GM18907 (cell line): ENCODE measurements around the gene DHX29.

Experiments used
- ATAC-seq: cut with Tn5 transposase; IDR thresholded peaks from one replicate; pipeline ENCODE4 v1.9.1; 2021; ENCODE audit warnings: mild to moderate bottlenecking, moderate library complexity; ENCODE audit not compliant: unreplicated experiment

DHX29 gene

DNA sequence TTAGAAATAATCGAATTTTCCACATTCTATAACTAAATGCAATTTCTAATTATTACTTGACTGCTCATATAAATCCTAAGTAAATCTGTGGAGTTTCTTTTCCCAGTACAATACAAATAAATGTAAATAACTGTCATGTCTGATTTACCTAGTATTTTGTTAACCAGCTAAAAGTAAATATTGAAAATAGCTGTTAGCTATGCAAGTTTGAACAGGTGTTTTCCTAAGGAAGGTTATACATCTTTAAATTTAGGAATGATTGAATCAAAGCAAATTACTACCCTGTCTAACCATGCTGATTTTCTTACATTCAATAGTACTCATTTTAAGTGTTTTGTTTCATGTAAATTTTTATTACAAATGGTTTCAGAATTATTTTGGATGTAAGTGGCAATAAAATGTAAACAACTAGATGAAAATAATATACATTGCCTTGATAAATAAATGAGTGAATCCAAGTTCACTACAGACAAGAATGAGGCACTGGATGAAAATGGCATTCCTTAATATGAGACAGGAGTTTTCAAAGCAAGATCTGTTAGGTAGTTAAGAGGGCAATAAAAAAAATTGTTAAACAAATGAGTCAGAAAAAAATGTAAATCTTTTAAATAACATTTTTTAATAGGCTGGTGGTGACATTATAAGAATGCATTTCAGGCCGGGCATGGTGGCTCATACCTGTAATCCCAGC lies 96.2 kb downstream of the DHX29 start:
- no peak for ATAC-seq
